Activated CD4-positive, alpha-beta memory T cell treated with anti-CD3 and anti-CD28 coated beads for 36 hours (primary cell): Measurements from ENCODE around the gene TMEM201. TPM values are rescaled to one million over a fixed set of nuclear protein-coding genes. Genes with fewer than 3 reads are reported as not detected.

Experiments used
- CTCF ChIA-PET: fragments of 350-600 bp; sonication (Branson Sonifier 250); formaldehyde crosslinking; loops from one replicate; lab custom pipeline; 2021; ENCODE audit warnings: antibody characterized with exemption, inconsistent platforms; lab: Charles Lee
- POLR2A ChIA-PET: fragments of 350-600 bp; sonication (Branson Sonifier 250); formaldehyde crosslinking; loops from one replicate; lab custom pipeline; 2021; ENCODE audit warnings: antibody characterized with exemption; lab: Charles Lee
- DNase-seq: peaks from one replicate; pipeline ENCODE4 v3.0.0-alpha.2; 2020
- H3K27ac Mint-ChIP-seq: one replicate; pipeline ENCODE4 v1.8.0; 2021; ENCODE audit warnings: mixed read lengths
- H3K27me3 Mint-ChIP-seq: one replicate; pipeline ENCODE4 v1.8.0; 2021; ENCODE audit warnings: mixed read lengths
- H3K36me3 Mint-ChIP-seq: one replicate; pipeline ENCODE4 v1.8.0; 2021; ENCODE audit warnings: mixed read lengths
- H3K4me1 Mint-ChIP-seq: one replicate; pipeline ENCODE4 v1.8.0; 2021; ENCODE audit warnings: low read depth, mixed read lengths
- H3K4me3 Mint-ChIP-seq: one replicate; pipeline ENCODE4 v1.8.0; 2021; ENCODE audit warnings: mild to moderate bottlenecking, mixed read lengths
- H3K9me3 Mint-ChIP-seq: one replicate; pipeline ENCODE4 v1.8.0; 2021; ENCODE audit warnings: mixed read lengths
- intact Hi-C: fragments of 100-400 bp; cut with micrococcal nuclease; formaldehyde crosslinking; loops from one replicate; pipeline ENCODE4 v1.15.1; 2023
- total RNA-seq, 2 experiments: library from RNA; stranded (reverse); gene quantifications; one replicate each; pipeline ENCODE4 v1.2.3, GENCODE V29; 2021

TMEM201 gene
- total RNA-seq, 2 experiments from 2014 or later: 12.2 to 14.0 TPM

DNA sequence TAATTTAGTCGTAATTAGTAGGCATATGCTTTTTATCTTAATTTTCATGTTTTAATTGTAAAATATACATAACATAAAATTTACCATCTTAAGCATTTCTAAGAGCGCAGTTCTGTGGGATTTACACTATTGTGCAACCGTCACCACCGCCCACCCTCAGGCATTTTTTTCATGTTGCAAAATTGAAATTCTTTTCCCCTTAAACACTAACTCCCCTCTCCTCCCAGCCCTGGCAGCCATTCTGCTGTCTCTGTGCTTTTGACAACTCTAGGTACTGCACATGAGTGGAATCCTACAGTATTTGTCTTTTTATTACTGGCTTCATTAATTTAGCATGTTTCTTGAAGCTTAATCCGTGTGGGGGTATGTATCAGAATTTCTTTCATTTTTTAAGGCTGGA, 70.6 kb downstream of the TMEM201 start:
- ChIA-PET CTCF (no interaction called here), POLR2A (interaction anchor here (1.0 kb wide), 1 partner anchor 28 kb away, joined by 4 read pairs; no protein-coding TSS in a partner anchor)
- intact Hi-C loops: no loop called here
- Mint-ChIP-seq H3K4me3 (no peak overlapping the region), H3K27ac (peak overlapping the region; percentile 67), H3K27me3 (no peaks in the 10 kb centered on the region), H3K36me3 (peaks cover 32% of the 10 kb centered on the region), H3K4me1 (peaks cover 67% of the 10 kb centered on the region), H3K9me3 (no peaks in the 10 kb centered on the region)
- DNase-seq: no peak

- Mint-ChIP-seq H3K36me3 (peaks cover 36% of the 10 kb centered on the region), H3K4me1 (peaks cover 47% of the 10 kb centered on the region), H3K9me3 (no peaks in the 10 kb centered on the region), H3K27me3 (no peaks in the 10 kb centered on the region), H3K4me3 (no peak overlapping the region), H3K27ac (no peak overlapping the region)
- intact Hi-C loops: no loop called here
- no peak for DNase-seq
- CTCF ChIA-PET: no interaction called here
- POLR2A ChIA-PET: no interaction called here
Measured at GRCh38 chr1:9663257-9663656, 74.5 kb downstream of the TMEM201 start.

Other genes with a start within 250 kb of the TMEM201 start
- gene SLC25A33, start 49.4 kb upstream of the TMEM201 start, total RNA-seq: 1 to 10 TPM; 5.4 to 6.1 TPM
- gene PIK3CD, start 62.8 kb downstream of the TMEM201 start, total RNA-seq: 100 to 1,000 TPM; 129 to 138 TPM
- gene CLSTN1, start 235.1 kb downstream of the TMEM201 start, total RNA-seq: 10 to 100 TPM; 33.6 to 34.1 TPM